Endothelial cell of umbilical vein (primary cell): Measurements from ENCODE around the gene AIG1. TPM values are rescaled to one million over a fixed set of nuclear protein-coding genes. Genes with fewer than 3 reads are reported as not detected.

Experiments used
- BruUV-seq: library from RNA; stranded (reverse); fragments of 400-500 nt; replicated peaks from 2 replicates; lab custom pipeline; 2021; lab: Mats Ljungman, UMichigan
- CTCF ChIA-PET: fragments of 300-600, 350-600 bp; sonication (Branson Sonifier 250); formaldehyde crosslinking; loops from one replicate; lab custom pipeline; 2021; ENCODE audit warnings: antibody characterized with exemption, inconsistent platforms; lab: Charles Lee
- POLR2A ChIA-PET: fragments of 300-600, 350-600 bp; sonication (Branson Sonifier 250); formaldehyde crosslinking; loops from one replicate; lab custom pipeline; 2021; ENCODE audit warnings: antibody characterized with exemption, inconsistent platforms; lab: Charles Lee
- DNase-seq: peaks from one replicate; pipeline ENCODE4 v3.0.0-alpha.2; 2011; ENCODE audit warnings: low read depth, low spot score
- FAIRE-seq: peaks from 2 replicates; lab custom pipeline; 2011; peaks lifted over from hg19 to GRCh38; lab: Jason Lieb, UNC
- H2AFZ ChIP-seq: 2 replicates; pipeline ENCODE4 v1.6.0; 2012; ENCODE audit warnings: low read depth, low read length, control low read depth, inconsistent platforms
- H3K27ac ChIP-seq: 2 replicates; pipeline ENCODE4 v1.5.1; 2011; ENCODE audit warnings: low read depth, mild to moderate bottlenecking, control low read depth, low read length, moderate library complexity; ENCODE audit not compliant: insufficient read depth
- H3K27me3 ChIP-seq, 2 experiments: 2 replicates each; pipeline versions ENCODE4 v1.6.0 to v1.6.1; 2011; ENCODE audit warnings: low read length in 2 of 2, mixed read lengths in 1 of 2; ENCODE audit not compliant: control insufficient read depth in 2 of 2, insufficient read depth in 2 of 2
- H3K36me3 ChIP-seq, 2 experiments: 2 replicates in 1 of 2; 3 replicates in 1 of 2; pipeline ENCODE4 v1.5.1; 2011; ENCODE audit warnings: low read length in 2 of 2, mild to moderate bottlenecking in 1 of 2, moderate library complexity in 1 of 2; ENCODE audit not compliant: control insufficient read depth in 2 of 2, insufficient read depth in 2 of 2; ENCODE audit errors: extremely low read depth in 1 of 2
- H3K4me1 ChIP-seq: 3 replicates; pipeline ENCODE4 v1.5.1; 2011; ENCODE audit warnings: mild to moderate bottlenecking, low read length; ENCODE audit not compliant: control insufficient read depth, insufficient read depth; ENCODE audit errors: extremely low read depth
- H3K4me2 ChIP-seq: 2 replicates; pipeline ENCODE4 v1.6.1; 2011; ENCODE audit warnings: low read length, control low read depth, mixed read lengths; ENCODE audit not compliant: insufficient read depth
- H3K4me3 ChIP-seq, 3 experiments: fragments of 200-600 bp in 1 of 3; sonication (generic), shearing (Covaris generic) in 1 of 3; replicated peaks in 1 of 3; 2 replicates each; pipeline ENCODE4 v1.5.1; 2011 to 2016; ENCODE audit warnings: control low read depth in 3 of 3, low read length in 3 of 3, mild to moderate bottlenecking in 2 of 3, inconsistent platforms in 1 of 3, low read depth in 1 of 3, moderate library complexity in 1 of 3; ENCODE audit not compliant: insufficient read depth in 1 of 3
- H3K79me2 ChIP-seq: 2 replicates; pipeline ENCODE4 v1.6.0; 2012; ENCODE audit warnings: low read length, inconsistent platforms; ENCODE audit not compliant: control insufficient read depth, insufficient read depth
- H3K9ac ChIP-seq: replicated peaks from 2 replicates; pipeline ENCODE3; 2011; ENCODE audit warnings: low read length, control low read depth; ENCODE audit not compliant: insufficient read depth; ENCODE audit errors: extremely low read depth
- H3K9me1 ChIP-seq: replicated peaks from 3 replicates; pipeline ENCODE4 v1.6.0; 2011; ENCODE audit warnings: mild to moderate bottlenecking, low read length; ENCODE audit not compliant: control insufficient read depth, insufficient read depth; ENCODE audit errors: extremely low read depth
- H3K9me3 ChIP-seq: replicated peaks from 2 replicates; pipeline ENCODE4 v1.5.1; 2012; ENCODE audit warnings: low read length, inconsistent platforms; ENCODE audit not compliant: control insufficient read depth, insufficient read depth
- H4K20me1 ChIP-seq: replicated peaks from 2 replicates; pipeline ENCODE3; 2011; ENCODE audit warnings: mild to moderate bottlenecking, low read length; ENCODE audit not compliant: control insufficient read depth, insufficient read depth; ENCODE audit errors: extremely low read depth
- EZH2 ChIP-seq: IDR thresholded peaks from 2 replicates; pipeline ENCODE4 v1.6.1; 2012; ENCODE audit warnings: borderline replicate concordance, low read depth, mild to moderate bottlenecking, moderate library complexity, low read length, inconsistent platforms; ENCODE audit not compliant: severe bottlenecking
- FOS ChIP-seq: IDR thresholded peaks from 2 replicates; pipeline ENCODE4 v1.6.1; 2011; ENCODE audit warnings: mild to moderate bottlenecking, low read length, moderate library complexity, borderline replicate concordance; ENCODE audit not compliant: insufficient read depth
- GATA2 ChIP-seq: IDR thresholded peaks from 2 replicates; pipeline ENCODE4 v1.7.0; 2011; ENCODE audit warnings: low read depth, mild to moderate bottlenecking, moderate library complexity, mixed read lengths, low read length; ENCODE audit not compliant: insufficient read length, insufficient read depth
- JUN ChIP-seq: IDR thresholded peaks from 2 replicates; pipeline ENCODE4 v1.6.1; 2011; ENCODE audit warnings: borderline replicate concordance, low read depth; ENCODE audit not compliant: insufficient read length, insufficient read depth
- MYC ChIP-seq: IDR thresholded peaks from one replicate; pipeline ENCODE4 v1.6.1; 2011; ENCODE audit warnings: mild to moderate bottlenecking, low read depth, low read length
- POLR2A ChIP-seq: IDR thresholded peaks from 2 replicates; pipeline ENCODE4 v1.6.1; 2012; ENCODE audit warnings: low read depth, mild to moderate bottlenecking, control low read depth, low read length
- POLR2AphosphoS5 ChIP-seq: IDR thresholded peaks from 2 replicates; pipeline ENCODE4 v1.6.1; 2012; ENCODE audit warnings: low read depth, mild to moderate bottlenecking, control low read depth, low read length, moderate library complexity; ENCODE audit not compliant: insufficient read depth
- dilution Hi-C: fragments of 300-500 bp; cut with MboI; formaldehyde crosslinking; loops from one replicate; pipeline ENCODE4 v1.15.0; 2019; ENCODE audit warnings: low sequenced_read_pairs; ENCODE audit not compliant: extremely low pct_ligation_motif_present
- intact Hi-C: fragments of 100-400 bp; cut with micrococcal nuclease; formaldehyde crosslinking; loops from one replicate; pipeline ENCODE4 v1.10.0; 2022
- polyA plus RNA-seq, 4 experiments: library from polyadenylated mRNA; depleted of rRNA in 3 of 4; stranded (reverse) in 3 of 4; unstranded in 1 of 4; fragments of >200 nt; gene quantifications; 2 replicates each; pipeline versions ENCODE4 v1.2.1 to v1.2.3, GENCODE V29; 2011 to 2012; ENCODE audit warnings: missing spikeins in 1 of 4
- total RNA-seq: library from RNA; stranded (reverse); gene quantifications from 2 replicates; pipeline ENCODE4 v1.2.3, GENCODE V29; 2021
- TF ChIP-seq, protein P1 (sequence below), 2 donors: IDR thresholded peaks; 1 replicate in 1 of 2; 2 replicates in 1 of 2; pipeline ENCODE4 v1.5.1; 2011; ENCODE audit warnings: low read length in 2 of 2, mild to moderate bottlenecking in 2 of 2, moderate library complexity in 2 of 2, control low read depth in 1 of 2, inconsistent platforms in 1 of 2, low read depth in 1 of 2; ENCODE audit not compliant: insufficient read depth in 1 of 2; ENCODE audit errors: extremely low read depth in 1 of 2

The AIG1 gene
- total and polyA plus RNA-seq, 2 donors (not counting 3 experiments of a cell fraction or from before 2014, with no cell fraction given), result 17.7 to 22.7 TPM

GRCh38 chr6:143119260-143119659 is 58.6 kb downstream of the AIG1 start:
- H3K4me1 ChIP-seq, result no peaks in the 10 kb centered on the region
- dilution Hi-C loops, result no loop called here
- POLR2A ChIA-PET, result no interaction called here

DNA sequence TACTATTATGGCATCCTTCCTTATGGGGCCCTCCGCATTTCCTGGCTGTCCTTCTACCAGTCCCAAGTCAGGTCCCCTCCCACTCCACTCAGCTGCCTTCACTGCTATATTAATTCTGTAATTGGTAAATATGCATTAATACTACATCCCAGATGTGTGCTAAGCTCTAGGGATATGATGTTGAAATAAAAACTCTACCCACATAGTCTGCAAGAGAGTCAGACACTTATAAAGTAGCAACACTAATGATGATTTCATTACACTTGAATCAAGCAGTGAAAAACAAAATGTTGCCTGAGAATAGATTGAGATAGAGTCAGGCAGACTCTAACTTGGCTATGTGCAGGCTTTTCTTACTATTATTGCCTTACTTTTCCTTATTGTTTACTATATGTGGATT is 62.4 kb downstream of the AIG1 start:
- no peaks in the 10 kb centered on the region for H4K20me1 ChIP-seq
- intact Hi-C loops, result loop anchor here (5.0 kb wide), 1 partner anchor 879 kb away; no protein-coding TSS in a partner anchor
- BruUV-seq, result no TSS peak
- no peaks in the 10 kb centered on the region for H3K36me3 ChIP-seq
- no peak overlapping the region for H3K4me3 ChIP-seq
- DNase-seq (no peak), FAIRE-seq (no peak)
- POLR2A ChIA-PET, result no interaction called here
- H3K9me3 ChIP-seq, result no peaks in the 10 kb centered on the region
- no peaks in the 10 kb centered on the region for H3K27me3 ChIP-seq
- no peaks in the 10 kb centered on the region for H3K79me2 ChIP-seq
- H3K4me2 ChIP-seq, result no peak overlapping the region
- TF ChIP-seq GATA2 (no peak), POLR2A (no peak), EZH2 (no peak), MYC (no peak), JUN (no peak), POLR2AphosphoS5 (no peak)
- TF ChIP-seq, protein P1, sequence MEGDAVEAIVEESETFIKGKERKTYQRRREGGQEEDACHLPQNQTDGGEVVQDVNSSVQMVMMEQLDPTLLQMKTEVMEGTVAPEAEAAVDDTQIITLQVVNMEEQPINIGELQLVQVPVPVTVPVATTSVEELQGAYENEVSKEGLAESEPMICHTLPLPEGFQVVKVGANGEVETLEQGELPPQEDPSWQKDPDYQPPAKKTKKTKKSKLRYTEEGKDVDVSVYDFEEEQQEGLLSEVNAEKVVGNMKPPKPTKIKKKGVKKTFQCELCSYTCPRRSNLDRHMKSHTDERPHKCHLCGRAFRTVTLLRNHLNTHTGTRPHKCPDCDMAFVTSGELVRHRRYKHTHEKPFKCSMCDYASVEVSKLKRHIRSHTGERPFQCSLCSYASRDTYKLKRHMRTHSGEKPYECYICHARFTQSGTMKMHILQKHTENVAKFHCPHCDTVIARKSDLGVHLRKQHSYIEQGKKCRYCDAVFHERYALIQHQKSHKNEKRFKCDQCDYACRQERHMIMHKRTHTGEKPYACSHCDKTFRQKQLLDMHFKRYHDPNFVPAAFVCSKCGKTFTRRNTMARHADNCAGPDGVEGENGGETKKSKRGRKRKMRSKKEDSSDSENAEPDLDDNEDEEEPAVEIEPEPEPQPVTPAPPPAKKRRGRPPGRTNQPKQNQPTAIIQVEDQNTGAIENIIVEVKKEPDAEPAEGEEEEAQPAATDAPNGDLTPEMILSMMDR (IDR thresholded peaks at IDR 0.05; ENCODE audit: extremely low read depth in 1 of 2, insufficient read depth in 1 of 2, low read depth in 1 of 2, low read length in 2 of 2), result no peak
- H3K9ac ChIP-seq, result no peak overlapping the region
- dilution Hi-C loops, result no loop called here
- H3K4me1 ChIP-seq, result no peaks in the 10 kb centered on the region
- no peak overlapping the region for H2AFZ ChIP-seq
- CTCF ChIA-PET, result no interaction called here
- no peaks in the 10 kb centered on the region for H3K9me1 ChIP-seq
- H3K27ac ChIP-seq, result no peak overlapping the region

More at GRCh38 chr6:143119260-143119659, 58.6 kb downstream of the AIG1 start:
- no peak for TF ChIP-seq MYC
- no peak for TF ChIP-seq GATA2
- TF ChIP-seq EZH2, result no peak
- TF ChIP-seq FOS, result no peak
- TF ChIP-seq POLR2A, result no peak
- TF ChIP-seq, protein P1 (IDR thresholded peaks at IDR 0.05; ENCODE audit: extremely low read depth in 1 of 2, insufficient read depth in 1 of 2, low read depth in 1 of 2, low read length in 2 of 2), result no peak
- H3K9ac ChIP-seq, result no peak overlapping the region
- no peaks in the 10 kb centered on the region for H3K36me3 ChIP-seq
- no peaks in the 10 kb centered on the region for H3K9me1 ChIP-seq
- H3K27ac ChIP-seq, result no peak overlapping the region
- H3K27me3 ChIP-seq, result no peaks in the 10 kb centered on the region
- CTCF ChIA-PET, result no interaction called here
- DNase-seq (no peak), FAIRE-seq (no peak)
- BruUV-seq, result no TSS peak
- no peaks in the 10 kb centered on the region for H3K9me3 ChIP-seq
- no peak overlapping the region for H3K4me3 ChIP-seq
- H4K20me1 ChIP-seq, result no peaks in the 10 kb centered on the region
- H3K4me2 ChIP-seq, result no peak overlapping the region
- H2AFZ ChIP-seq, result no peak overlapping the region
- H3K79me2 ChIP-seq, result no peaks in the 10 kb centered on the region
- intact Hi-C loops, result no loop called here
